Astrocyte of the cerebellum (primary cell): ENCODE data around the gene AMBP.

Experiments used
- DNase-seq: peaks from one replicate; pipeline ENCODE4 v3.0.0-alpha.2; 2011; ENCODE audit warnings: low read depth
- H3K4me3 ChIP-seq: 2 replicates; pipeline ENCODE4 v1.5.1; 2011; ENCODE audit warnings: mild to moderate bottlenecking, low read depth, low read length, moderate library complexity
- CTCF ChIP-seq: IDR thresholded peaks from 2 replicates; pipeline ENCODE4 v1.5.1; 2012; ENCODE audit warnings: low read length, low read depth, moderate library complexity, mild to moderate bottlenecking; ENCODE audit errors: missing control alignments
- in situ Hi-C: cut with HindIII; loops from 2 replicates; pipeline ENCODE4 v1.10.0; 2017; ENCODE audit warnings: low sequenced_read_pairs

AMBP gene

GRCh38 chr9:114091711-114092110, 13.6 kb upstream of the AMBP start:
- no peak for DNase-seq
- TF ChIP-seq CTCF = no peak
- H3K4me3 ChIP-seq = no peak overlapping the region
- in situ Hi-C loops = no loop called here

GRCh38 chr9:114090798-114091197, 12.7 kb upstream of the AMBP start:
- no peak for TF ChIP-seq CTCF
- no peak overlapping the region for H3K4me3 ChIP-seq
- in situ Hi-C loops = no loop called here
- DNase-seq = no peak

- in situ Hi-C loops = no loop called here
- TF ChIP-seq CTCF = no peak
- no peak overlapping the region for H3K4me3 ChIP-seq
- DNase-seq = no peak
These were observed 11.2 kb upstream of the AMBP start for GRCh38 chr9:114089206-114089840.

GRCh38 chr9:114088571-114089170, 10.6 kb upstream of the AMBP start:
- DNase-seq = no peak
- H3K4me3 ChIP-seq = no peak overlapping the region
- in situ Hi-C loops = no loop called here
- TF ChIP-seq CTCF = no peak

GRCh38 chr9:114087721-114088120, 9.6 kb upstream of the AMBP start:
- in situ Hi-C loops = no loop called here
- DNase-seq = no peak
- no peak for TF ChIP-seq CTCF
- no peak overlapping the region for H3K4me3 ChIP-seq

- in situ Hi-C loops = no loop called here
- no peak for DNase-seq
- no peak overlapping the region for H3K4me3 ChIP-seq
- TF ChIP-seq CTCF = no peak
These were observed 8.5 kb upstream of the AMBP start for GRCh38 chr9:114086607-114087006.
